ENCODE measurements around the gene CCDC178.

DNA sequence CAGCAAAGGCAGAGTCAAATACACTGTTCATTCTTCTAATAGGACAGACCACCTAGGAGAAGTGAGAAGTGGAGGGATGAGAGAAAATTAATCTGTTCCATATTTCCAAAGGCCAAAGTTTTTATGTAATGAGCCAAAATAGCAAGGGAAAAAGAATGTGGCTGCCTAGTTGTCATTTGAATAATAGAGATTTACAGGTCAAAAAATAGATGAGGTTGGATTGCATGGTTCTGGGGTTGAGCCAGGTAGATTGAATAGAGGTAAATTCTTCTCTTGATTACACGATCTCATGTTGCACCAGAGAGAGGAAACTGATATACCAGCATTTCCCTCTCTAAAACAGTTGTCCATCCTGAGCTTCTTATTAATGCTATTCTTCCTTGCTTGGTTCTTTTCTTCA lies 325.8 kb downstream of the CCDC178 start:
- TF ChIP-seq ARNT (IDR thresholded peaks at IDR 0.05) = no peak
- TF ChIP-seq FOXM1 (IDR thresholded peaks at IDR 0.05; ENCODE audit: borderline replicate concordance) = no peak
- TF ChIP-seq SP1 (IDR thresholded peaks at IDR 0.05) = no peak
- no peak for TF ChIP-seq CTBP1 (IDR thresholded peaks at IDR 0.05; ENCODE audit: borderline replicate concordance)
- no peak for TF ChIP-seq FOXA1 (IDR thresholded peaks at IDR 0.05)
- TF ChIP-seq SUZ12 (IDR thresholded peaks at IDR 0.05) = no peak
- TF ChIP-seq L3MBTL2 (conservative IDR thresholded peaks at IDR 0.05) = no peak
- TF ChIP-seq, protein P1, sequence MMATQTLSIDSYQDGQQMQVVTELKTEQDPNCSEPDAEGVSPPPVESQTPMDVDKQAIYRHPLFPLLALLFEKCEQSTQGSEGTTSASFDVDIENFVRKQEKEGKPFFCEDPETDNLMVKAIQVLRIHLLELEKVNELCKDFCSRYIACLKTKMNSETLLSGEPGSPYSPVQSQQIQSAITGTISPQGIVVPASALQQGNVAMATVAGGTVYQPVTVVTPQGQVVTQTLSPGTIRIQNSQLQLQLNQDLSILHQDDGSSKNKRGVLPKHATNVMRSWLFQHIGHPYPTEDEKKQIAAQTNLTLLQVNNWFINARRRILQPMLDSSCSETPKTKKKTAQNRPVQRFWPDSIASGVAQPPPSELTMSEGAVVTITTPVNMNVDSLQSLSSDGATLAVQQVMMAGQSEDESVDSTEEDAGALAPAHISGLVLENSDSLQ (IDR thresholded peaks at IDR 0.05) = no peak

Data from HEK293T (cell line).